ENCODE data around the gene GBE1.

GBE1 gene

GRCh38 chr3:81689617-81690016 lies 71.8 kb downstream of the GBE1 start:
- H3K4me1 ChIP-seq (ENCODE audit: insufficient read depth, insufficient read length), result no peaks in the 10 kb centered on the region
- no peak overlapping the region for H3K9ac ChIP-seq (ENCODE audit: insufficient read length, low read depth)
- no peaks in the 10 kb centered on the region for H3K27me3 ChIP-seq (ENCODE audit: insufficient read depth, insufficient read length)
- no peak overlapping the region for H3K4me3 ChIP-seq (ENCODE audit: insufficient read length, low read depth)
- TF ChIP-seq SUZ12 (IDR thresholded peaks at IDR 0.05; ENCODE audit: extremely low read depth, insufficient read depth, insufficient read length) (no peak), ZNF274 (IDR thresholded peaks at IDR 0.05; ENCODE audit: low read depth, low read length) (no peak), YY1 (IDR thresholded peaks at IDR 0.05; ENCODE audit: insufficient read depth, insufficient read length) (no peak)
- no peaks in the 10 kb centered on the region for H3K9me3 ChIP-seq (ENCODE audit: insufficient read depth, low read length)
- H3K36me3 ChIP-seq (ENCODE audit: insufficient read depth, insufficient read length, low read length), result no peaks in the 10 kb centered on the region
- no peak for DNase-seq (ENCODE audit: low read depth, low spot score)

GRCh38 chr3:81684751-81685395 lies 76.6 kb downstream of the GBE1 start:
- Histone ChIP-seq H3K9me3 (ENCODE audit: insufficient read depth, low read length) (no peaks in the 10 kb centered on the region), H3K4me1 (ENCODE audit: insufficient read depth, insufficient read length) (no peaks in the 10 kb centered on the region), H3K36me3 (ENCODE audit: insufficient read depth, insufficient read length, low read length) (no peaks in the 10 kb centered on the region), H3K9ac (ENCODE audit: insufficient read length, low read depth) (no peak overlapping the region), H3K27me3 (ENCODE audit: insufficient read depth, insufficient read length) (no peaks in the 10 kb centered on the region), H3K4me3 (ENCODE audit: insufficient read length, low read depth) (no peak overlapping the region)
- TF ChIP-seq YY1 (IDR thresholded peaks at IDR 0.05; ENCODE audit: insufficient read depth, insufficient read length), result no peak
- TF ChIP-seq SUZ12 (IDR thresholded peaks at IDR 0.05; ENCODE audit: extremely low read depth, insufficient read depth, insufficient read length), result no peak
- TF ChIP-seq ZNF274 (IDR thresholded peaks at IDR 0.05; ENCODE audit: low read depth, low read length), result no peak
- no peak for DNase-seq (ENCODE audit: low read depth, low spot score)

GRCh38 chr3:81676706-81677456 lies 84.6 kb downstream of the GBE1 start:
- TF ChIP-seq ZNF274 (IDR thresholded peaks at IDR 0.05; ENCODE audit: low read depth, low read length) (no peak), YY1 (IDR thresholded peaks at IDR 0.05; ENCODE audit: insufficient read depth, insufficient read length) (no peak), SUZ12 (IDR thresholded peaks at IDR 0.05; ENCODE audit: extremely low read depth, insufficient read depth, insufficient read length) (no peak)
- Histone ChIP-seq H3K9me3 (ENCODE audit: insufficient read depth, low read length) (no peaks in the 10 kb centered on the region), H3K9ac (ENCODE audit: insufficient read length, low read depth) (no peak overlapping the region), H3K4me1 (ENCODE audit: insufficient read depth, insufficient read length) (no peaks in the 10 kb centered on the region), H3K4me3 (ENCODE audit: insufficient read length, low read depth) (no peak overlapping the region), H3K27me3 (ENCODE audit: insufficient read depth, insufficient read length) (no peaks in the 10 kb centered on the region), H3K36me3 (ENCODE audit: insufficient read depth, insufficient read length, low read length) (no peaks in the 10 kb centered on the region)
- DNase-seq (ENCODE audit: low read depth, low spot score), result no peak

- Histone ChIP-seq H3K9ac (ENCODE audit: insufficient read length, low read depth) (no peak overlapping the region), H3K4me1 (ENCODE audit: insufficient read depth, insufficient read length) (no peaks in the 10 kb centered on the region), H3K9me3 (ENCODE audit: insufficient read depth, low read length) (no peaks in the 10 kb centered on the region), H3K4me3 (ENCODE audit: insufficient read length, low read depth) (no peak overlapping the region), H3K27me3 (ENCODE audit: insufficient read depth, insufficient read length) (no peaks in the 10 kb centered on the region), H3K36me3 (ENCODE audit: insufficient read depth, insufficient read length, low read length) (no peaks in the 10 kb centered on the region)
- no peak for TF ChIP-seq YY1 (IDR thresholded peaks at IDR 0.05; ENCODE audit: insufficient read depth, insufficient read length)
- no peak for TF ChIP-seq ZNF274 (IDR thresholded peaks at IDR 0.05; ENCODE audit: low read depth, low read length)
- no peak for TF ChIP-seq SUZ12 (IDR thresholded peaks at IDR 0.05; ENCODE audit: extremely low read depth, insufficient read depth, insufficient read length)
- no peak for DNase-seq (ENCODE audit: low read depth, low spot score)
Observed at GRCh38 chr3:81674690-81675089, 86.8 kb downstream of the GBE1 start.

- no peak overlapping the region for H3K9ac ChIP-seq (ENCODE audit: insufficient read length, low read depth)
- DNase-seq (ENCODE audit: low read depth, low spot score), result no peak
- no peak overlapping the region for H3K4me3 ChIP-seq (ENCODE audit: insufficient read length, low read depth)
- H3K4me1 ChIP-seq (ENCODE audit: insufficient read depth, insufficient read length), result no peaks in the 10 kb centered on the region
- H3K27me3 ChIP-seq (ENCODE audit: insufficient read depth, insufficient read length), result no peaks in the 10 kb centered on the region
- no peaks in the 10 kb centered on the region for H3K9me3 ChIP-seq (ENCODE audit: insufficient read depth, low read length)
- no peak for TF ChIP-seq SUZ12 (IDR thresholded peaks at IDR 0.05; ENCODE audit: extremely low read depth, insufficient read depth, insufficient read length)
- TF ChIP-seq YY1 (IDR thresholded peaks at IDR 0.05; ENCODE audit: insufficient read depth, insufficient read length), result no peak
- TF ChIP-seq ZNF274 (IDR thresholded peaks at IDR 0.05; ENCODE audit: low read depth, low read length), result no peak
- H3K36me3 ChIP-seq (ENCODE audit: insufficient read depth, insufficient read length, low read length), result no peaks in the 10 kb centered on the region
Observed at GRCh38 chr3:81668283-81668682, 93.2 kb downstream of the GBE1 start.

GRCh38 chr3:81666502-81667121 lies 94.8 kb downstream of the GBE1 start:
- Histone ChIP-seq H3K9me3 (ENCODE audit: insufficient read depth, low read length) (no peaks in the 10 kb centered on the region), H3K9ac (ENCODE audit: insufficient read length, low read depth) (no peak overlapping the region), H3K36me3 (ENCODE audit: insufficient read depth, insufficient read length, low read length) (no peaks in the 10 kb centered on the region), H3K4me3 (ENCODE audit: insufficient read length, low read depth) (no peak overlapping the region), H3K27me3 (ENCODE audit: insufficient read depth, insufficient read length) (no peaks in the 10 kb centered on the region), H3K4me1 (ENCODE audit: insufficient read depth, insufficient read length) (no peaks in the 10 kb centered on the region)
- no peak for DNase-seq (ENCODE audit: low read depth, low spot score)
- TF ChIP-seq YY1 (IDR thresholded peaks at IDR 0.05; ENCODE audit: insufficient read depth, insufficient read length), result no peak
- TF ChIP-seq ZNF274 (IDR thresholded peaks at IDR 0.05; ENCODE audit: low read depth, low read length), result no peak
- TF ChIP-seq SUZ12 (IDR thresholded peaks at IDR 0.05; ENCODE audit: extremely low read depth, insufficient read depth, insufficient read length), result no peak

- TF ChIP-seq YY1 (IDR thresholded peaks at IDR 0.05; ENCODE audit: insufficient read depth, insufficient read length) (no peak), ZNF274 (IDR thresholded peaks at IDR 0.05; ENCODE audit: low read depth, low read length) (no peak), SUZ12 (IDR thresholded peaks at IDR 0.05; ENCODE audit: extremely low read depth, insufficient read depth, insufficient read length) (no peak)
- no peak overlapping the region for H3K4me3 ChIP-seq (ENCODE audit: insufficient read length, low read depth)
Observed at GRCh38 chr3:81663114-81663513, 98.3 kb downstream of the GBE1 start.

More at GRCh38 chr3:81663114-81663513, 98.3 kb downstream of the GBE1 start:
- no peak for DNase-seq (ENCODE audit: low read depth, low spot score)
- no peak overlapping the region for H3K9ac ChIP-seq (ENCODE audit: insufficient read length, low read depth)
- H3K36me3 ChIP-seq (ENCODE audit: insufficient read depth, insufficient read length, low read length), result no peaks in the 10 kb centered on the region
- no peaks in the 10 kb centered on the region for H3K27me3 ChIP-seq (ENCODE audit: insufficient read depth, insufficient read length)
- no peaks in the 10 kb centered on the region for H3K9me3 ChIP-seq (ENCODE audit: insufficient read depth, low read length)
- no peaks in the 10 kb centered on the region for H3K4me1 ChIP-seq (ENCODE audit: insufficient read depth, insufficient read length)
